Panc1 (cell line): Measurements from ENCODE around the gene SLC2A14. TPM values are rescaled to one million over a fixed set of nuclear protein-coding genes. Genes with fewer than 3 reads are reported as not detected.

ENCODE experiments used
- ATAC-seq: fragments of 200-7000 bp; cut with Tn5 transposase; 2 replicates; pipeline ENCODE4 v1.9.1; 2020; ENCODE audit warnings: mild to moderate bottlenecking, moderate library complexity
- BruUV-seq: library from RNA; stranded (reverse); fragments of 400-500 nt; replicated peaks from 2 replicates; lab custom pipeline; 2021; lab: Mats Ljungman, UMichigan
- CTCF ChIA-PET: fragments of 300-600 bp; sonication (Branson Sonifier 250); formaldehyde crosslinking; loops from one replicate; lab custom pipeline; 2022; ENCODE audit warnings: antibody characterized with exemption; lab: Charles Lee
- POLR2A ChIA-PET: fragments of 300-600 bp; sonication (Branson Sonifier 250); formaldehyde crosslinking; loops from one replicate; lab custom pipeline; 2022; ENCODE audit warnings: antibody characterized with exemption; lab: Charles Lee
- DNase-seq: peaks from one replicate; pipeline ENCODE4 v3.0.0-alpha.2; 2010; ENCODE audit warnings: low read depth, low spot score
- H3K27ac ChIP-seq: 2 replicates; pipeline ENCODE4 v1.5.1; 2011; ENCODE audit warnings: mild to moderate bottlenecking, low read length, inconsistent platforms
- H3K27me3 ChIP-seq: fragments of 200-500 bp; sonication (Bioruptor generic); 2 replicates; pipeline ENCODE4 v1.6.0; 2014; ENCODE audit warnings: low read length, inconsistent platforms; ENCODE audit not compliant: control insufficient read depth, insufficient read depth
- H3K36me3 ChIP-seq: fragments of 200-500 bp; sonication (Bioruptor generic); 2 replicates; pipeline ENCODE4 v1.5.1; 2014; ENCODE audit warnings: inconsistent platforms, mild to moderate bottlenecking, low read length, moderate library complexity; ENCODE audit not compliant: control insufficient read depth, insufficient read depth
- H3K4me1 ChIP-seq: 2 replicates; pipeline ENCODE4 v1.5.1; 2011; ENCODE audit warnings: inconsistent platforms, mild to moderate bottlenecking, low read length, moderate library complexity; ENCODE audit not compliant: control insufficient read depth, insufficient read depth
- H3K4me3 ChIP-seq, 2 experiments: 2 replicates each; pipeline ENCODE4 v1.5.1; 2011 to 2012; ENCODE audit warnings: low read depth in 2 of 2, low read length in 2 of 2, mild to moderate bottlenecking in 2 of 2, inconsistent platforms in 1 of 2, moderate library complexity in 1 of 2
- H3K9me3 ChIP-seq: fragments of 200-500 bp; sonication (Bioruptor generic); 2 replicates; pipeline ENCODE4 v1.5.1; 2014; ENCODE audit warnings: low read depth, mild to moderate bottlenecking, inconsistent platforms, low read length, moderate library complexity; ENCODE audit not compliant: control insufficient read depth, insufficient read depth
- CTCF ChIP-seq: fragments of 450-650 bp; IDR thresholded peaks from 2 replicates; pipeline ENCODE4 v1.5.1; 2017; ENCODE audit warnings: mild to moderate bottlenecking
- POLR2AphosphoS5 ChIP-seq: IDR thresholded peaks from 2 replicates; pipeline ENCODE4 v1.6.1; 2012; ENCODE audit warnings: mild to moderate bottlenecking, low read depth, low read length, moderate library complexity
- REST ChIP-seq, 2 experiments: IDR thresholded peaks; 2 replicates each; pipeline ENCODE4 v1.6.1; 2011 to 2012; ENCODE audit warnings: low read depth in 2 of 2, control low read depth in 1 of 2, low read length in 1 of 2, mild to moderate bottlenecking in 1 of 2, moderate library complexity in 1 of 2; ENCODE audit not compliant: insufficient read depth in 1 of 2
- SIN3A ChIP-seq: IDR thresholded peaks from 2 replicates; pipeline ENCODE4 v1.6.1; 2012; ENCODE audit warnings: low read depth, mild to moderate bottlenecking, low read length, moderate library complexity, borderline replicate concordance; ENCODE audit not compliant: insufficient read depth
- TCF7L2 ChIP-seq: IDR thresholded peaks from 2 replicates; pipeline ENCODE4 v1.6.1; 2011; ENCODE audit warnings: mild to moderate bottlenecking, low read depth, low read length, inconsistent platforms
- in situ Hi-C: cut with HindIII; loops from 2 replicates; pipeline ENCODE4 v1.10.0; 2016; ENCODE audit warnings: low sequenced_read_pairs, low pct_unique_long_range_greater_than_20kb
- intact Hi-C: fragments of 100-400 bp; cut with micrococcal nuclease; formaldehyde crosslinking; loops from one replicate; pipeline ENCODE4 v1.10.0; 2022; ENCODE audit not compliant: unreplicated experiment
- total RNA-seq: library from RNA; stranded (reverse); gene quantifications from one replicate; pipeline ENCODE4 v1.2.1, GENCODE V29; 2021; ENCODE audit not compliant: unreplicated experiment

SLC2A14 gene
- total RNA-seq, 1 experiment from 2014 or later: not detected

GRCh38 chr12:7859552-7859951 lies 13.2 kb downstream of the SLC2A14 start:
- H3K4me3 ChIP-seq: no peak overlapping the region
- ATAC-seq: no peak
- H3K27me3 ChIP-seq: no peaks in the 10 kb centered on the region
- H3K4me1 ChIP-seq: no peaks in the 10 kb centered on the region
- H3K27ac ChIP-seq: no peak overlapping the region
- no peaks in the 10 kb centered on the region for H3K36me3 ChIP-seq
- TF ChIP-seq REST (IDR thresholded peaks at IDR 0.05; ENCODE audit: insufficient read depth in 1 of 2, low read depth in 2 of 2, low read length in 1 of 2) (no peak), CTCF (no peak), TCF7L2 (no peak), SIN3A (no peak), POLR2AphosphoS5 (no peak)
- intact Hi-C loops (no loop called here), in situ Hi-C loops (no loop called here)
- no peaks in the 10 kb centered on the region for H3K9me3 ChIP-seq
- no TSS peak for BruUV-seq
- DNase-seq: no peak
- POLR2A ChIA-PET: interaction anchor here (0.7 kb wide), 1 partner anchor 40 kb away, joined by 3 read pairs; no protein-coding TSS in a partner anchor
- CTCF ChIA-PET: interaction anchor here (1.1 kb wide), 1 partner anchor 74 kb away, joined by 4 read pairs; no protein-coding TSS in a partner anchor

GRCh38 chr12:7857971-7858370 lies 14.7 kb downstream of the SLC2A14 start:
- ChIA-PET POLR2A (no interaction called here), CTCF (no interaction called here)
- intact Hi-C loops (no loop called here), in situ Hi-C loops (no loop called here)
- no peak overlapping the region for H3K27ac ChIP-seq
- H3K4me3 ChIP-seq: no peak overlapping the region
- no peaks in the 10 kb centered on the region for H3K9me3 ChIP-seq
- H3K4me1 ChIP-seq: no peaks in the 10 kb centered on the region
- no peaks in the 10 kb centered on the region for H3K36me3 ChIP-seq
- TF ChIP-seq POLR2AphosphoS5: no peak
- no peak for TF ChIP-seq REST (IDR thresholded peaks at IDR 0.05; ENCODE audit: insufficient read depth in 1 of 2, low read depth in 2 of 2, low read length in 1 of 2)
- TF ChIP-seq SIN3A: no peak
- TF ChIP-seq CTCF: no peak
- no peak for TF ChIP-seq TCF7L2
- BruUV-seq: no TSS peak
- H3K27me3 ChIP-seq: peaks cover 2% of the 10 kb centered on the region; the same call in 1 of the 2 replicates
- DNase-seq (no peak), ATAC-seq (no peak)
